ENCODE results near the gene PTPRN2. TPM values are rescaled to one million over a fixed set of nuclear protein-coding genes. Genes with fewer than 3 reads are reported as not detected.
A peak's percentile ranks its signal among the peaks of the same experiment; 100 is the strongest.

The PTPRN2 gene
- total RNA-seq, 1 donor from 2014 or later: 32.2 TPM

- no peak for DNase-seq (ENCODE audit: low read depth, low spot score)
- Mint-ChIP-seq H3K4me1 (peaks cover 30% of the 10 kb centered on the region), H3K4me3 (no peak overlapping the region), H3K9me3 (no peaks in the 10 kb centered on the region), H3K27ac (ENCODE audit: unreplicated experiment) (no peak overlapping the region), H3K27me3 (ENCODE audit: low read depth) (no peaks in the 10 kb centered on the region), H3K36me3 (ENCODE audit: low read depth) (no peaks in the 10 kb centered on the region)
- no peak for TF ChIP-seq CTCF (conservative IDR thresholded peaks at IDR 0.05)
Observed at GRCh38 chr7:158475679-158476052, 112.0 kb downstream of the PTPRN2 start.

GRCh38 chr7:158475036-158475678 is 112.5 kb downstream of the PTPRN2 start:
- DNase-seq (ENCODE audit: low read depth, low spot score): no peak
- no peak overlapping the region for H3K27ac Mint-ChIP-seq (ENCODE audit: unreplicated experiment)
- no peak for TF ChIP-seq CTCF (conservative IDR thresholded peaks at IDR 0.05)
- no peaks in the 10 kb centered on the region for H3K9me3 Mint-ChIP-seq
- H3K27me3 Mint-ChIP-seq (ENCODE audit: low read depth): no peaks in the 10 kb centered on the region
- H3K4me3 Mint-ChIP-seq: no peak overlapping the region
- H3K36me3 Mint-ChIP-seq (ENCODE audit: low read depth): no peaks in the 10 kb centered on the region
- peaks cover 29% of the 10 kb centered on the region for H3K4me1 Mint-ChIP-seq

- DNase-seq (ENCODE audit: low read depth, low spot score): no peak
- no peak overlapping the region for H3K27ac Mint-ChIP-seq (ENCODE audit: unreplicated experiment)
- no peaks in the 10 kb centered on the region for H3K36me3 Mint-ChIP-seq (ENCODE audit: low read depth)
- H3K4me1 Mint-ChIP-seq: peaks cover 27% of the 10 kb centered on the region
- H3K4me3 Mint-ChIP-seq: no peak overlapping the region
- TF ChIP-seq CTCF (conservative IDR thresholded peaks at IDR 0.05): no peak
- H3K27me3 Mint-ChIP-seq (ENCODE audit: low read depth): peaks cover 2% of the 10 kb centered on the region
- no peaks in the 10 kb centered on the region for H3K9me3 Mint-ChIP-seq
Observed at GRCh38 chr7:158474488-158474887, 113.1 kb downstream of the PTPRN2 start.

- H3K27ac Mint-ChIP-seq (ENCODE audit: unreplicated experiment): no peak overlapping the region
- no peaks in the 10 kb centered on the region for H3K36me3 Mint-ChIP-seq (ENCODE audit: low read depth)
- H3K4me3 Mint-ChIP-seq: no peak overlapping the region
- H3K4me1 Mint-ChIP-seq: peaks cover 27% of the 10 kb centered on the region
- no peaks in the 10 kb centered on the region for H3K9me3 Mint-ChIP-seq
- no peak for TF ChIP-seq CTCF (conservative IDR thresholded peaks at IDR 0.05)
- H3K27me3 Mint-ChIP-seq (ENCODE audit: low read depth): peaks cover 2% of the 10 kb centered on the region
- no peak for DNase-seq (ENCODE audit: low read depth, low spot score)
Observed at GRCh38 chr7:158473946-158474345, 113.7 kb downstream of the PTPRN2 start.

- H3K4me1 Mint-ChIP-seq: peaks cover 30% of the 10 kb centered on the region
- H3K9me3 Mint-ChIP-seq: no peaks in the 10 kb centered on the region
- no peaks in the 10 kb centered on the region for H3K36me3 Mint-ChIP-seq (ENCODE audit: low read depth)
- DNase-seq (ENCODE audit: low read depth, low spot score): peak; percentile 22
- peak overlapping the region; percentile 59 for H3K27ac Mint-ChIP-seq (ENCODE audit: unreplicated experiment)
- peaks cover 2% of the 10 kb centered on the region for H3K27me3 Mint-ChIP-seq (ENCODE audit: low read depth)
- H3K4me3 Mint-ChIP-seq: peak overlapping the region; percentile 11
- TF ChIP-seq CTCF (conservative IDR thresholded peaks at IDR 0.05): no peak
Observed at GRCh38 chr7:158473221-158473620, 114.4 kb downstream of the PTPRN2 start.
